T-helper 22 cell (primary cell): Measurements from ENCODE around the gene VSIG2.
A peak's percentile ranks its signal among the peaks of the same experiment; 100 is the strongest.
"Not testable (repeated sequence)": the region's sequence is repeated elsewhere in the genome, so short reads cannot be mapped to it uniquely, and the experiment has no call there.

Experiments
- DNase-seq: peaks from one replicate; pipeline ENCODE4 v3.0.0-alpha.2; 2020; ENCODE audit warnings: low read depth

VSIG2 gene, protein sequence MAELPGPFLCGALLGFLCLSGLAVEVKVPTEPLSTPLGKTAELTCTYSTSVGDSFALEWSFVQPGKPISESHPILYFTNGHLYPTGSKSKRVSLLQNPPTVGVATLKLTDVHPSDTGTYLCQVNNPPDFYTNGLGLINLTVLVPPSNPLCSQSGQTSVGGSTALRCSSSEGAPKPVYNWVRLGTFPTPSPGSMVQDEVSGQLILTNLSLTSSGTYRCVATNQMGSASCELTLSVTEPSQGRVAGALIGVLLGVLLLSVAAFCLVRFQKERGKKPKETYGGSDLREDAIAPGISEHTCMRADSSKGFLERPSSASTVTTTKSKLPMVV

DNA sequence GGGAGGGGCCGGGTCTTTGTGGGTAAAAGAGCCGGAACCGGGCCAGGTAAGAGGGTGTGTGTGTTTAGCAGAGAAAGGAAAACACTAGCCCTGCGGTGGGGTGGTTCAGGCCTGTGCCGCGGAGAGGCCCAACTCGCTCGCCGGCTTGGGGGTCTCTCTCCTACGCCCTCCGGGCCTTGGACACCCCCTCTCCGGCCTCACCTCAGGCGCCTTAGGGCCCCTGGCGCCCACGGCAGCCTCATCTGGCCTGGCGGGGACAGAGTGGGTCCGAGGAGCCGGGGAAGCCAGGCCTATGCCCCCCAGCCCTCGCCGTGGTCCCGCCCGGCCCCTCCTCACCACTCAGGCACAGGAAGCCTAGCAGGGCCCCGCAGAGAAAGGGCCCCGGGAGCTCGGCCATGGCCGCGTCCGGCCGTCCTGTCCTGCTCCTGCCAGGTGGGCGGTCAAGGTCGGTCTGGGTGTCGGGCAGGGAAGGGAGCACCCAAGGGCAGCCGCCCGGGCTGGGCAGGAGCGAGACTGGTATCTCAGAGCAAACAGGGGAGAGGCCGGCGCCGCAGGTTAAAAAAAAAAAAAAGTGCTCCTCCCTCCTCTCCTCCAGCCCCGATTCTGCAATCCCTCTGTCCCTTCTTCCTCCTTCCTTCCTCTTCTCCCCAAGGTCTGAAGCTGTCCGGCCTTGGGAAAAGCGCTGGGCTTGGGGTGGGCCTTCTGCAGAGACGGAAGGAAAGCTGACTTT is at the start of gene VSIG2:
Gene VSIG2, minus strand, starts transcription at position 515 of the 730 bp plus-strand sequence. Its CDS starts 118 bp downstream, at position 397.
- no peak for DNase-seq

DNA sequence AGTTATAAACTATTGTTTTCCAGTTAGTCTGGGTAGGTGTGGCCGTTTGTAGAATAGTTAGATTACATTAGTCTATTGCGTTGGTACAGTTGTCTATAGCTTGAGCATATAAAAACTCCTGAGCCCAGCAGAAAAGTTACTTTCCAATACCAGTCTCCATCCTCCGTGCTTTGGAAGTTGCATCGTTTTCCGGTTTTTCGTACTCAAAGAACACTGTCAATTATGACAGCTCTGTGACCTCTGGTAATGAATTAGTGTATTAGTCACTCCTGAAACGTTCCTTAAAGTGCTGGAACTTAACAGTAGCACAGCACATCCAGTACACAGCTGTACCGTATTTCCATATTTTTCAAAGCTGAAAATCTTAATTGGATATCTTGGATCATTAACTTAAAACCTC is 49.0 kb upstream of the VSIG2 start:
- DNase-seq = no peak

DNA sequence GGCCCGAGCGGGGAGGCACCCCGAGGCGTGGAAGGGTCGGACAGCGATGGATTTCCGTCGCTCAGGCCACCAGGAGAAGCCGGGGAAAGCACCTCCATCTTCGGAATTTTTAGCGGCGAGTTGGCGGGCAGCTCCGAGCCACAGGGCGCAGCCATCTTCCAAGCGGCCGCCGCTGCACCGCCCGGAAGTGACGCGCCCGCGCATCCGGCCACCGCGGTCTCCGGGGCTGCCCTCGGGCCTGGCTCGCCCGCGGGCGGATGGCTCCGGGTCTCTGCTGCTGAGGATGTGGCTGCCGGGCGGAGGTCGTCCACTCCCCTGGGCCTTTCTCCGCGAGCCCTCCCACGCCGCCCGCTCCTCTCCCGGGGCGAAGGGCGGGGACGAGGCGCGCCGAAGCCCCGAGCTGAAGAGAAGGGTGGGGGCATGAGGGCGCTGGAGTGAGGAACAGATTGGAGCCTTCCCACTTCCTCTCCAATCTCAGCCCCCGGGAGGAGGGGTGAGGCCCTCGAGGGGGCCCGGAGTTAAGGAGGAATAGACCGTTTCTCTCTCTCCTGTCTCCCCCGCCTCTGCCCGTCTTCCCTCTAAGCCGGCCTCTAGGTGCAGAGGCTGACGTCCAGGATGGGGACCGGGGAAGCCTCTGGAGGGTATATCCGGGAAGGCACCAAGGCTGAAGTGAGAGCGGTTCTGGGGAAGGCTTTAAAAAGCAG is 48.3 kb upstream of the VSIG2 start, which contains the start of gene MSANTD2:
Gene MSANTD2, minus strand, starts transcription at position 181 of the 704 bp plus-strand sequence. Its CDS starts 26 bp downstream, at position 155.
- peak; percentile 66 for DNase-seq

DNA sequence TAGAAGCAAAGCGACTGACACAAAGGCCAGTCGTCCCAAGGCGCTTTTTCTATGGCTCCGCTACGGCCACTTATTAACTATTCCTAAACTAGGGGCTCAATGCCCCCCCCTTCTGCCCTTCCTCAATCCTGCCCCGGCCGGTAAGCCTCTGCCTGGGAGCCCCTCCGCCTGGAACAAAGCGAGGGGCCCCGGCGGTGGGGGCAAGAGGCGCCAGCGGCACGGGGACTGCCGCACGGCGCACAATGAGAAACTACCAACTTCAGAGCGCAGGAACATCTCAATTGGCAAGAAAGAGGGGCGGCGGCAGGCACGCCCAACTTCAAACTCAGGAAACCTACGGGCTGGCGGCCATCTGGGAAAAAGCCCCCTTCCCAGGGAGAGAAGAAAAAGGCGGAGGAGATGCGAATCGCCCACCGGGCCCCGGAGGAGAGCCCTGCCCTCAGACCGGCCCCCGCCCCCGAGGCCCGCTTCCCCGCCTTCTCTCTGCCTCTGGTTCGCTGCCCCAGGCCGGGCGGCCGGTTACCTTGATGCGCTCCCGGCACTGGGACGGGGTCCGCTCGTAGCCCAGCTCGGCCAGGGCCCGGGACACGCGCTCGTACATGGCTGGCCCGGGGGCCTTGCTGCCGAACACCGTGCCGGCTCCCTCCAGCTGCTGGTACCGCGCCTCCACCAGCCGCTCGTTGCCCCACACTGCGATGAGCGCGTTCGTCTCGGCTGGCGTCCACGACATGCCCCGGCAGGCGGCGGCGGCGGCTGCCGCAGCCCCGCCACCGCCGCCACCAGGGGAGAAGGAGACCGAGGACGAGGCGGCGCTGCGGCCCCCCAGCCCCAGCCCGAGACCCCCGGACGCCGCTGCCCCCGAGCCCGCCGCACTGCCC is 47.5 kb upstream of the VSIG2 start:
- peak; percentile 34 for DNase-seq

DNA sequence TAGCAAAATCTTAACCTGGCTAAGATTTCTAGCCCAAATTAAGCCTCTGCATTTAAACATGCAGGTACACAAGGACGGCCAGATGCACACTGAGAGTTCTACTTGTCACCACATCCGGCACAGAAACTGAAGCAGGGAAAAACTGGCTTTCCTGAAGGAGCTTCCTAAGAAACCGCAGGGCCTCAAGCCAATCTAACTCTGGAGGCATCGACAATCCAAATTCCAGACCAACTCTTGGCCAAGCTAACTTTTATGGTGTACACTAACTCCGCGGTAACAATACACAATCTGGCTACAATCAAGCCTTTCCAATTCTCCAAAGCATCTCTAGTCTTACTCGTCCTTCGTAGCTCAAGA is 46.9 kb upstream of the VSIG2 start:
- no peak for DNase-seq

DNA sequence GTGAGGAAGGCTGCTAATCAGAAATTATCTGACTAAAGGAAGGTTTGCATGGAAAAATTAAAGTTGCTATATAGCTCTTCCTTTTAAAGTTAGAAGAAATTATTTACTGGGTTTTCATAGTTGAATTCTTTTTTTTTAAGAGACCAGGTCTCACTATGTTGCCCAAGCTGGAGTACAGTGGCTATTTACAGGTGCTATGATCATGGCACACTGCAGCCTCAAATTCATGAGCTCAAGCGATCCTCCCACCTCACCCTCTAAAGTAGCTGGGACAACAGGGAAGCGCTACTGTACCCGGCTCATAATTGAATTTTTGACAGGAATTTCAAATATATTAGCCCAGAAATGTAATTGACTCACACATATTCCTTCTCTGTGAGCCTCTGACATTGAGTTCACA is 44.3 kb upstream of the VSIG2 start:
- no peak for DNase-seq

DNA sequence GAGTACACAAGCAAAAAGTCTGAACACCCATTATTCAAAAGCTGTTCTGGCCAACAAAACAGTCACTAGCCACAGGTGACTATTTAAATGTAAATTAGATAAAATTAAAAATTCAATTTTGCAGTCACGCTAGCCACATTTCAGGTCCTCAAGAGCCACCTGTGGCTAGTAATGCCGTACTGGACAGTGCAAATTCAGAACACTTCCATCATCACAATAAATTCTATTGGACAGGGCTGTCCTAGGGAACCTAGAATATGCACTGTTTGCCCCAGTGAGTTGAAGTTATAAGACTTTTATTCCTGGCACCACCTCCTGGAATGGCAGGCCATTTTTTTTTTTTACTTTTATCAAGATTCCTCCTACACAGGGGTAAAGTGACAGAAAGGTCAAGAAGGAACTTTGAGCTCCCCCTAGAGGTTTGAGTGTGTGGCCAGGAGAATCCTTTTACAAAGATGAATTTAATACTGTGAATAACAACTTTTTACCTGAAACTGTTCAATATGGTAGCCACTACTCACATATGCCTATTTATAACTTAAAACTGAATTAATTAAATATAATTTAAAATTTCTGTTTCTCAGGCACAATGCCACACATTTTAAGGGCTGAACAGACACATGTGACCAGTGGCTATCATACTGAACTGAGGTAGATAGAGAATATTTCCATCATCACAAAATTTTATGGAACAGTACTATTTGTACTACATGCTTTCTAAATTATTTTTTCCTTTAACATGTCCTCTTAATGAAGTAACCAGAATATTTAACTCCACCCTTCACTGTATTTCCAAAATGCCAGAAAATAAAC is 41.6 kb upstream of the VSIG2 start:
- no peak for DNase-seq

DNA sequence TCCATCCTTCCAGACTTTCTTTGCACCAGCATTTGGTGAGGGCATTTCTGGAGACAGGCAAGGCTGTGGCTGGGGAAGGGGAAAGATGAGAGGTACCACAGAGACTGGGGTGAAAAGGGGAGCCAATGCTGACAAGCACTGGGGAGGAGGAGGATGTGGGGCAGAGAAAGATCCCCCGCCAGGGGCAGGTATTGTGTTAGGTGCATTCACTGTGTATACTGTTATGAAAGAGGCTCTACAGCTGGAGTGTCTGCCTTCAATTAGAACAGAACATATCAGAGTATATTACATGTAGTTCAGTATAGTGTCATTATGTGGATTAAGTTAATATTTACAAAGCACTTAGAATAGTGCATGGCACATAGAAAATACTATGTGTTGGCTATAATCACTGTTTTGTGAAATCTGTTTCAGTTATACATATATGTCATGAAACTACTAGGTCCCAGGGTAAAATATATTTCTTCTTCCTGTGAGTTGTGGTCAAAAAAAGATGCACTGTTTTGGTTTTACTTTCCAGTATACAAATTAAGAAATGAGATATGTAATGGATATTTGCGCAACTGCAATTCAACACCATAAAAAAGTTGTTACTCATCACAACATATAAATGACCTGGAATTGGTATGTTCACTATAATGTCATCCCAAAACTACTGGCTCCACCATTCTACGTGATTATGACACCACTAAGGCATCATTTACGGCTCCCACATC is 39.7 kb upstream of the VSIG2 start:
- DNase-seq = no peak

DNA sequence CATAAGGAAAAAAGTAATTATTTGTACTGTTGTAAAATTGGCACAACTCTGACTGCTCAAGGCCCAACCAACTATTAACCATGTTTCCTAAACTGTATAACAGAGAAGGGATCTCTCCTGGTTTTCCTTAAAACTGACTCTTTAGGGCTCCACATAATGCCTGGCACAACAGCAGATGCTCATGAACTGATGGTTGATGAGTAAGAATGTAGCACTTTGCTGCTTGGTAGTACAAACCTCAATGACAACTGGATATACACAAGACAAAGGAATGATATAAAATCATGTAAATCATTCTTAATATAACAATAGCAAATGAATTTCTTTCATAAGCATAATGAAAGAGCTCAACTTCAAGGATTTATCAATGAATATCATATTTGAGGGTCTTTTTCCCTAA is 36.5 kb upstream of the VSIG2 start:
- no peak for DNase-seq

DNA sequence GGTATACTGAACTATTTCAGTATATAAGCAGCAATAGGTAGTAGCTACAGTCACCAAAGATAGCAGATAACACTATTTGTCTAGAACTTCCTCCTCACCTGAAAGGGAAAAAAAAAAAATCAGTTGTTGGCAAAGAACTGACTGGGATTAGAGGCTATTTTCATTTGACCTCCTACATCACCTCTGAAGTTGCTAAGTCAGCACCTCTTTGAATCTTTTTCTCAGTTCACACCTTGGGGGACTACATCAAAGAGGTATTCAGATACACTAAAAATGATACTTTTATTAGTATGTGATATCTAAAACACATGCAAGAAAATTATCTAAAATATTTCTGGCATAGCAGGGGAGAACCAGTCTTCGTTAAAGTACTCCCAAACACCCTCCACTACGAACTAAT is 32.0 kb upstream of the VSIG2 start:
- no peak for DNase-seq

DNA sequence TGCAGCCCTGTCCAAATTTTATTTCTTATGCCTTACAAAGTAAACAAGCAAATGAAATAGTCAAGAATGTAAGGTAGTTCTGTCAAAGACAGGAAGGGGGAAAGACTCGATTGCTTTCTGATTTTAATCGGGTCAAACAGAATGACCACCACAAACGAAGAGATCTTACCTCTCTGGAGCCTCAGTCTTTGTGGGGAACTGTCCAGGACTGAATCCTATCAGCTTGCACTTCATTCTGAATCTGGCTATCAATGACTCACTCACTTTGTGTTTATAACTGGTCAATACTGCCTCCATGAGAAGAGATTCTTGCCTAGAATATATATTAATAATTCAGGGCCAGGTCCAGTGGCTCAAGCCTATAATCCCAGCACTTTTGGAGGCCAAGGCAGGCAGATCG is 30.9 kb upstream of the VSIG2 start:
- DNase-seq = no peak

DNA sequence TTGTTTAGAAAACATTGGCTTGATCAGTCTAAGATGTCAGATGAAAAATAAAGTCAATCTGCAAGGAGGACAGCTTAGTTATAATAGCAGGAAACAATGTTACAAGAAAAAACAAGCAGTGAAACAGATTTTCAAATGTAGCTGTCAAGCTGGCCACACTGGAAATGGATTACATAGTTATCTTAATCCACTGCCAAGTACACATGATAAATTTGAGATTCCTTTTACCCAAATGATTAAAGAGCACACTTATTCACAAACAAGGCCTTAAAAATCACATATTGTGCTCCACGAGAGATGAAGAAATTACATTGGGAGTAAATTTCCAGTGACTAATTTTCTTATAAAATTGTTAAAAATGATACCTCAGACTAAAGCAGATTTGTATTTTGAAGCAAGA is 27.5 kb upstream of the VSIG2 start:
- no peak for DNase-seq

DNA sequence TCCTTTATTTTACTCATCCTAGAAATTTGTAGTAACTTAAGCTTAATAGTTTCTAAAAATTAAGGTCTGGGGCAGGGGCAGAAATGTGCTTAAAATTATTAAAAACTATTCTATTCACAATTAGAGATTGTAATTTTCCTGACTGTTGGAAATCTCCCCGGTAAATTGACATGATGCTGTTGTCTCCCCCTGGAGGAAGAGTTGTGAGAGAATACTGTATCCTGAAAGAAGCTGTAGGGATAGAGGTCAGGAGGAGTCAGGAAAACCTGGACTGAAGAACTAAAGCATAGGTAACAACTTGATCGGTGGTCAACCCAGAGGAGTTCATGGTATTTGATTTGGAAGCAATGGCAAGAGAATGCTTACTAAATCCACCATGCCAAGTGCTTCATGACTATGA is 26.2 kb upstream of the VSIG2 start:
- no peak for DNase-seq

DNA sequence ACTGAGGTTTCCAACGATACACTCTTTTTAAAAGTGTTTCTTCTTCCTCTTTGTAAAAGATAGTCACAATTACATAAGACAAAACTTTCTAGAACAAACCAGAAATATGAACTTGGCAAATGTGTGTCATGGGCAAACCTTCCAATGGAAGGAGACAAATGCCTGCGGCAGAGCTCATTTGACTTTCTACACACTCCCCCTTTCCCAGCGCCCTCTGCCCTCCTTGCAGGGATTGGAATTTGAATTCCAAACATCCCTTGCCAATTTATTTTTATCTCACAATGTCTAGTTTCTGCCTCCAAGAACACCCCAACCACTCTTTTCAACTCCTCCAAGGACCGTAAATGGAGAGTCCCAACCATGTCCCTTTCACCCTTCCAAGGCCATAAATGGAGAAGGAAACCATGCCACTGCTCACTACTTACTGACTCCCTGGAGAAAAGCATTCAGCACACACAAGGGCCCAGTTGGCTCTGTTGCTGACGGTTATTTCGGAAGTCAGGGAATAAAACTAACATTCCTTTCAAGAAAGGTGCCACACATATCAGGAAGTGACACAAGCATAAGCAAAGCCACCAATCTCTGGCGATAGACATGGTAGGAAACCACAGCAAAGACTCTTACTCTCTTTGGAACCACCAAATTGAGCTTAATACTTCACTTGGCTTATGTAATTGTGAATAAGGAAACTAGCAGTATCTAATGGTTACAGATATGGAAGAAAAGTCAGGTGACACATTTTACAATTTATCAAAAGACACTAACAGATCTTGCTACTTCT is 25.0 kb upstream of the VSIG2 start:
- DNase-seq = no peak

DNA sequence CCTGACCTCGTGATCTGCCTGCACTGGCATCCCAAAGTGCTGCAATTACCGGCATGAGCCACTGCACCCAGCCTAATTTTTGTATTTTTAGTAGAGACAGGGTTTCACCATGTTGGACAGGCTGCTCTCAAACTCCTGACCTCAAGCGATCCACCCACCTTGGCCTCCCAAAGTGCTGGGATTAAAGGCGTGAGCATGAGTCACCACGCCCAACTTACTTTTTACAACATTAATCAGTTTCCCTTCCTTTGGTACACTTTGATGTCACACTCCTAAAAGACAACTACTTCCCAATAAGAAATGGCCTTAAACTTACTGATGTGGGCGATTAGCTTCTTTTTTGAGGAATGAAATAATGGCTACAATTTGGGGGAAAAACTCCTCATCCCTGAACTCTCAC is 18.9 kb upstream of the VSIG2 start:
- not testable (repeated sequence) for DNase-seq

DNA sequence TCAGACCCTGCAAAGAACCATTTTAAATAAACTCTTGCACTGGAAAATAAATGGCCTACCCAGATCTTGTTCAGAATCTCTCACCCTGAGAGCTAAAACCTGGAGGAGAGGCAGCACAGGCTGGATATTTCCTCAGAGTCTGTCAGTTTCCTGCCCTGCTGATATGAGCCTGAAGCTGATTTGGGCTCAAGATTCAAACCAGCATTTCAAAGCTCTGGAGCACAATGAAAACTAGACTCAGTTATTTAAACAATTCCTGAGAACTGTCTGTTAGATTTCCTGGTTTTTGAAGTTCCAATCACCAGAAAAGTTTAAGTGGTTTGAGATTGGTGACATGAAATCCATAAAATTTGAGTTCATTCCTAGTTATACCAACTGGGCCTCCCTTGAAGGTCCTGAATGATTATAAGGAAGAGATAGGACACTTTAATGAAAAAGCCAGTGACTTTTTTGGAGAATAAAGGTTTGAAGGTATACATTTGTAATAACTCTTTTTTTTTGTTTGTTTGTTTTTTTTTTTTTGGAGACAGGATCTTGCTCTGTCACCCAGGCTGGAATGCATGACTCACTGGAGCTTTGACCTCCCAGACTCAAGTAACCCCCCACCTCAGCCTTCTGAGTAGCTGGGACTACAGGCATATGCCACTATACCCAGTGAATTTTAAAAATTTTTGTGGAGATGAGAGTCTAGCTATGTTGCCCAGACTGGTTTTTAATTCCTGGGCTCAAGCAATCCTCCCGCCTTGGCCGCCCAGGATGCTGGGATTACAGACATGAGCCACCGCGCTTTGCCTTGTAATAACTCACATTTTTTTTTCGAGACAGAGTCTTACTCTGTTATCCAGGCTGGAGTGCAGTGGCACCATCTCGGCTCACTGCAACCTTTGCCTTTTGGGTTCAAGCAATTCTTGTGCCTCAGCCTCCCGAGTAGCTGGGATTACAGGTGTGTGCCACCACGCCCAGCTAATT is 18.0 kb upstream of the VSIG2 start:
- no peak for DNase-seq

DNA sequence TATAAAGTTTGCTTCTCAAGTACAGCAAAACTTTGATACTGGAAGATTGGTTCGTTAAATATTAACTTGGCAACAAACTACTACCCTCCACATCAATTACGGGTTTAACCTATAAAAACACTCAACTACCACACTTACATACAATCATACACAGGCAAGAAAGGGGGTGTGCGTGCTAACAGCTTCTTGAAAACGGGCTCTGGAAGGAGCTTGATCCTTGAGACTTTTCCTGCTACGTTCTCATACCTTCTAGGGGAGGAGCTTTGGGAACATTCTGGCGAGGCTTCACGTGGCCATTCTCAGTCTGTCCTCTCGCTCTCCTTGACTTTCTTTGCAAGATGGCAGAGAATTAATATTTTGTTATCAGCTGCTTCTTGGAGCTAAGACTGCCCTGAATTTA is 16.9 kb upstream of the VSIG2 start:
- DNase-seq = no peak

DNA sequence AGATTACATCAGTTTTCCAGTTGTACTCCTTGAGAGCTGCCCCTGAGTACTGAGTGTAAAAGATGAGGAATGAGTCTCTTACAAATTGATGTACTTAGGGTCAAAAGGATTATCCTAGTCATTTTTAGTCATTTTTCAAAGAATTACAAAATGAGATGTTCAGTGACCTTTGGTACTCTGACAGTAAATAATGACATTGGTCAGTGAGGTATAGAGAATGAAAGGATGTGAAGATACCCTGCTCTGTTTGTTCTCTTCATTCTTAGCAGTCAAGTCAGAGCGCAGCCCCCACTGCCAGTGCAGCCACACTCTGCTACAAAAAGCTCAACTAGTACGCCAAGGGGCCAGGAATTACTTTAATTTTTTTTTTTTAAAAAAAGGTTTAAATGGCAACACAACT is 14.1 kb upstream of the VSIG2 start:
- no peak for DNase-seq
